ENCODE results near the gene KLF3.

Gene KLF3

GRCh38 chr4:38745881-38746280 is 81.9 kb downstream of the KLF3 start:
- H3K4me3 ChIP-seq (ENCODE audit: low read depth in 1 of 2, low read length in 1 of 2): no peak overlapping the region
- no peaks in the 10 kb centered on the region for H3K9me3 ChIP-seq
- no peaks in the 10 kb centered on the region for H3K4me1 ChIP-seq (ENCODE audit: control insufficient read depth in 1 of 2, insufficient read depth in 1 of 2, low read depth in 1 of 2, low read length in 1 of 2)
- no peak for TF ChIP-seq CTCF (IDR thresholded peaks at IDR 0.05)
- H3K36me3 ChIP-seq: no peaks in the 10 kb centered on the region
- H3K27ac ChIP-seq: no peak overlapping the region
- H3K27me3 ChIP-seq: no peaks in the 10 kb centered on the region

- no peaks in the 10 kb centered on the region for H3K9me3 ChIP-seq
- no peaks in the 10 kb centered on the region for H3K36me3 ChIP-seq
- no peak overlapping the region for H3K4me3 ChIP-seq (ENCODE audit: low read depth in 1 of 2, low read length in 1 of 2)
- H3K27me3 ChIP-seq: no peaks in the 10 kb centered on the region
- no peak for TF ChIP-seq CTCF (IDR thresholded peaks at IDR 0.05)
- no peak overlapping the region for H3K27ac ChIP-seq
- no peaks in the 10 kb centered on the region for H3K4me1 ChIP-seq (ENCODE audit: control insufficient read depth in 1 of 2, insufficient read depth in 1 of 2, low read depth in 1 of 2, low read length in 1 of 2)
These were observed 83.6 kb downstream of the KLF3 start for GRCh38 chr4:38747629-38748028.

- Histone ChIP-seq H3K27ac (no peak overlapping the region), H3K9me3 (no peaks in the 10 kb centered on the region), H3K4me3 (ENCODE audit: low read depth in 1 of 2, low read length in 1 of 2) (no peak overlapping the region), H3K27me3 (no peaks in the 10 kb centered on the region), H3K4me1 (ENCODE audit: control insufficient read depth in 1 of 2, insufficient read depth in 1 of 2, low read depth in 1 of 2, low read length in 1 of 2) (no peaks in the 10 kb centered on the region), H3K36me3 (no peaks in the 10 kb centered on the region)
- no peak for TF ChIP-seq CTCF (IDR thresholded peaks at IDR 0.05)
These were observed 85.3 kb downstream of the KLF3 start for GRCh38 chr4:38749336-38749735.
